Body of pancreas (tissue), 4 donors: ENCODE measurements around the gene ADAM10. TPM values are rescaled to one million over a fixed set of nuclear protein-coding genes. Genes with fewer than 3 reads are reported as not detected.
A peak's percentile ranks its signal among the peaks of the same experiment; 100 is the strongest.

Experiments used
- ATAC-seq: fragments of 150-250 bp; one replicate; pipeline ENCODE4 v1.9.1; 2016
- DNase-seq, 4 donors: peaks; one replicate each; pipeline ENCODE4 v3.0.0-alpha.2; 2019
- H3K27ac ChIP-seq, 4 donors: fragments of 200-600 bp; sonication (generic); 1 replicate in 3 of 4; 2 replicates in 1 of 4; pipeline versions ENCODE4 v1.5.1 to v1.6.1; 2016 to 2019; ENCODE audit warnings: mild to moderate bottlenecking in 1 of 4, mixed read lengths in 1 of 4, moderate library complexity in 1 of 4
- H3K27me3 ChIP-seq, 2 donors: fragments of 200-600 bp; sonication (generic); one replicate each; pipeline ENCODE4 v1.6.0; 2016; ENCODE audit warnings: mild to moderate bottlenecking in 1 of 2
- H3K36me3 ChIP-seq, 2 donors: fragments of 200-600 bp; sonication (generic); replicated peaks in 1 of 2; 2 replicates each; pipeline ENCODE4 v1.5.1; 2016; ENCODE audit warnings: low read depth in 2 of 2; ENCODE audit not compliant: insufficient read depth in 1 of 2
- H3K4me1 ChIP-seq: fragments of 200-600 bp; sonication (generic); one replicate; pipeline ENCODE4 v1.6.0; 2016
- H3K4me3 ChIP-seq, 2 donors: fragments of 200-600 bp; sonication (generic); 1 replicate in 1 of 2; 2 replicates in 1 of 2; pipeline ENCODE4 v1.5.1; 2016 to 2019
- H3K9me3 ChIP-seq, 3 donors: fragments of 200-600 bp; sonication (generic); 1 replicate in 2 of 3; 2 replicates in 1 of 3; pipeline ENCODE4 v1.5.1; 2016
- POLR2A ChIP-seq, 3 donors: fragments of 450-650 bp; IDR thresholded peaks; one replicate each; pipeline ENCODE4 v1.6.1; 2016; ENCODE audit warnings: antibody characterized with exemption in 3 of 3, mild to moderate bottlenecking in 2 of 3
- WGBS, 2 donors: methylation state at CpG; one replicate each; pipeline ENCODE4 v1.1.5; 2017; 5-methylcytosine and 5-hydroxymethylcytosine counted together
- intact Hi-C: fragments of 100-400 bp; cut with DNase I; formaldehyde crosslinking; loops from one replicate; pipeline ENCODE4 v1.15.1; 2023
- total RNA-seq, 2 donors: library from RNA; depleted of rRNA; stranded (reverse); fragments of >200 nt; gene quantifications; one replicate each; pipeline ENCODE4 v1.1.0, GENCODE V29; 2016
- TF ChIP-seq, protein P1 (sequence below), 7 experiments: fragments of 450-650 bp in 4 of 7; fragments of 200-600 bp in 3 of 7; sonication (generic) in 3 of 7; IDR thresholded peaks; one replicate each; pipeline ENCODE4 v1.5.1; 2016 to 2019; ENCODE audit warnings: antibody characterized with exemption in 7 of 7

The ADAM10 gene
- total RNA-seq, 2 donors from 2014 or later = 29.1 to 35.6 TPM

DNA sequence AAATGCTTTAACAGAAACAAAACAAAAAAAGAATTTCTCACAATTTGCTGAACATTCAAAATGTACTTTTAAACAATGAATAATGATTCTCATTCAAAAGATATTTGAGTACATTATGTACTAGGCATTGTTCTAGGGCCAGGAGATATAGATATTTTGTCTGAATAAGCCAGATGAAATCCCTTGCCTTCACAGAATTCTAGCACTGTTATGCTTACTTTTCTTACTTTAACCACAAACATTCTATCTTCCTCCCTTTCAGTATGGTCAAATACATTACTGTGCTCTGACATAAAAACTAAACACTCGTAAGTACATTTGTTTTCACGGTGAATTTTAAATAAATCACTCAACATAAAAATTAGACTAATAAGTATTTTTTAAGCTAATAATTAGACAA lies 116.7 kb downstream of the ADAM10 start:
- TF ChIP-seq POLR2A (IDR thresholded peaks at IDR 0.05) = no peak
- TF ChIP-seq, protein P1, sequence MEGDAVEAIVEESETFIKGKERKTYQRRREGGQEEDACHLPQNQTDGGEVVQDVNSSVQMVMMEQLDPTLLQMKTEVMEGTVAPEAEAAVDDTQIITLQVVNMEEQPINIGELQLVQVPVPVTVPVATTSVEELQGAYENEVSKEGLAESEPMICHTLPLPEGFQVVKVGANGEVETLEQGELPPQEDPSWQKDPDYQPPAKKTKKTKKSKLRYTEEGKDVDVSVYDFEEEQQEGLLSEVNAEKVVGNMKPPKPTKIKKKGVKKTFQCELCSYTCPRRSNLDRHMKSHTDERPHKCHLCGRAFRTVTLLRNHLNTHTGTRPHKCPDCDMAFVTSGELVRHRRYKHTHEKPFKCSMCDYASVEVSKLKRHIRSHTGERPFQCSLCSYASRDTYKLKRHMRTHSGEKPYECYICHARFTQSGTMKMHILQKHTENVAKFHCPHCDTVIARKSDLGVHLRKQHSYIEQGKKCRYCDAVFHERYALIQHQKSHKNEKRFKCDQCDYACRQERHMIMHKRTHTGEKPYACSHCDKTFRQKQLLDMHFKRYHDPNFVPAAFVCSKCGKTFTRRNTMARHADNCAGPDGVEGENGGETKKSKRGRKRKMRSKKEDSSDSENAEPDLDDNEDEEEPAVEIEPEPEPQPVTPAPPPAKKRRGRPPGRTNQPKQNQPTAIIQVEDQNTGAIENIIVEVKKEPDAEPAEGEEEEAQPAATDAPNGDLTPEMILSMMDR (IDR thresholded peaks at IDR 0.05) = no peak
- intact Hi-C loops = no loop called here
- DNase-seq (no peak), ATAC-seq (no peak)
- H3K9me3 ChIP-seq = no peaks in the 10 kb centered on the region
- peaks cover 17% of the 10 kb centered on the region for H3K4me1 ChIP-seq
- H3K4me3 ChIP-seq = no peak overlapping the region
- WGBS, 2 donors = 81 to 85% methylated on average over 2 of the region's 2 CpGs
- no peaks in the 10 kb centered on the region for H3K27me3 ChIP-seq
- no peaks in the 10 kb centered on the region for H3K36me3 ChIP-seq
- no peak overlapping the region for H3K27ac ChIP-seq

DNA sequence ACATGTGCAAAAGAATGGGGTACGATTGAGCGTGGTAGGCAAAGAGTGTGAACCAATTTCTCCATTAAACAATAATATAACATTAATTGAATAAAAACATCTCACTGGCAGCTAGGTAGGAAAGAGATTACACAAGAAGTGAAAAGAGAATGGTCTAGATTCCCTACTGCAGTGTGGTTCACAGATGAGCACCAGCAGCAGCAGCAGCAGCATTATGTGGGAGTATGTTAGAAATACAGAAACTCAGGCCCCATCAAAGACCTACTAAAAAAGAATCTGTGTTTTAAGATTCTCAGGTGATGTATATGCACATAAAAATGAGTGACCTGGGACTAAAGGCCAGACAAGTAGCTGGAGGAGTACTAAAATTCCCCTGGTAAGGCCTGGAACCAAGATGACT lies 118.2 kb downstream of the ADAM10 start:
- intact Hi-C loops = no loop called here
- whole genome bisulfite sequencing, 2 donors = 92 to 99% methylated on average over 2 of the region's 2 CpGs
- Histone ChIP-seq H3K4me3 (no peak overlapping the region), H3K36me3 (no peaks in the 10 kb centered on the region), H3K4me1 (peaks cover 19% of the 10 kb centered on the region), H3K9me3 (no peaks in the 10 kb centered on the region), H3K27ac (no peak overlapping the region), H3K27me3 (no peaks in the 10 kb centered on the region)
- TF ChIP-seq, protein P1 (IDR thresholded peaks at IDR 0.05) = no peak
- no peak for TF ChIP-seq POLR2A (IDR thresholded peaks at IDR 0.05)
- DNase-seq = no peak
- no peak for ATAC-seq

DNA sequence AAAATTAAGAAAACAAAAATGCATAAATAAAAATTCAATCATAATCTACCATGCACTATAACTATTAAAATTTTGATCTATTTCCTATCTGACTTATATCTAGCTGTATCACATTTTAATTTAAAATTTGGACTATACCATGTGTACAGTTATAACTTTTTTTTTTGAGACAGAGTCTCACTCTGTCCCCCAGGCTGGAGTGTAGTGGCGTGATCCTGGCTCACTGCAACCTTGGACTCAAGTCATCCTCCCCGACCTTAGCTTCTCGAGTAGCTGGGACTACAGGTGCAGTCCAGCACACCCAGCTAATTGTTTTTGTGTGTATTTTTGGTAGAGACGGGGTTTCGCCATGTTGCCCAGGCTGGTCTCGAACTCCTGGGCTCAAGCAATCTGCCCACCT lies 119.9 kb downstream of the ADAM10 start:
- H3K27ac ChIP-seq = peak overlapping the region in 1 of 4 donors; percentile 65
- intact Hi-C loops = no loop called here

DNA sequence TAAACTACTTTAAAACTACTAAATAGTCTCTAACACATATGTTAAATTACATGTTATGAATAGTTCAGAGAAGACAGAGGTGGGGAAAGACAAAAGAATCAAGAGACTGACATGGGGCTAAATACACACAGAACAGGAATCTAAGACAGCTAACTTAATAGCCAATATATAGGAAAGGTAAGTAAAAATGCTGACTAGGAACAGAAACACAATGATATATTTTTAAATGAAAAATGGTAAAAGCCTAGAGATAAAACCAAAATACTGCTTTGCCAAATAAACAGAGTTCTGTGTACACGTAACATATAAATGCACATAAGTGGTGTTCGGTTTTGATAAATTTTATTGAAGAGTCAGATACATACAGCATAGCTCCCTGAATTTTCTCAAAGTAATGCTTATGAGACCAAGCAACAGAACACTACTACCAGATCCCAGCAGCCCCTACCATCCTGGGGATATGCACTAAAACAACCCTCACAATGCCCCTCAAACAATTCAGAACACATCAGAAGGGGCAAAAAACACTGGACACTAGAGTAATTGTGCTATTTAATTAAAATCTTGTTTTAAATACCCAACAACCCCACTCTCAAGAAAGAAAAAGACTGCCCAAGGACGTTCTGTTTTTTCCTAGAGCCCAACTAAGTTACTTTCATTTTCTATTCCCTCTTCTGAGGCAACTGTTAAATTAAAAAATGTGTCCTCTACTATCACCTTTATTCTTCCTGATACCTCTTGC lies 121.1 kb downstream of the ADAM10 start:
- ATAC-seq (no peak), DNase-seq (no peak)
- no peaks in the 10 kb centered on the region for H3K27me3 ChIP-seq
- 48 to 57% methylated on average over 3 of the region's 3 CpGs for WGBS, 2 donors
- peaks cover 19% of the 10 kb centered on the region for H3K4me1 ChIP-seq
- peak overlapping the region; percentile 17 to 66 (median 60) for H3K27ac ChIP-seq
- no peak for TF ChIP-seq POLR2A (IDR thresholded peaks at IDR 0.05)
- TF ChIP-seq, protein P1 (IDR thresholded peaks at IDR 0.05) = no peak
- no peaks in the 10 kb centered on the region for H3K9me3 ChIP-seq
- no peak overlapping the region for H3K4me3 ChIP-seq
- intact Hi-C loops = no loop called here
- H3K36me3 ChIP-seq = no peaks in the 10 kb centered on the region

More for the DNA sequence above, 119.9 kb downstream of the ADAM10 start:
- TF ChIP-seq, protein P1 (IDR thresholded peaks at IDR 0.05) = no peak
- Histone ChIP-seq H3K9me3 (no peaks in the 10 kb centered on the region), H3K36me3 (no peaks in the 10 kb centered on the region), H3K27me3 (no peaks in the 10 kb centered on the region), H3K4me1 (peaks cover 19% of the 10 kb centered on the region), H3K4me3 (no peak overlapping the region)
- ATAC-seq = no peak
- 84 to 92% methylated on average over 6 of the region's 6 CpGs for WGBS, 2 donors
- no peak for DNase-seq

DNA sequence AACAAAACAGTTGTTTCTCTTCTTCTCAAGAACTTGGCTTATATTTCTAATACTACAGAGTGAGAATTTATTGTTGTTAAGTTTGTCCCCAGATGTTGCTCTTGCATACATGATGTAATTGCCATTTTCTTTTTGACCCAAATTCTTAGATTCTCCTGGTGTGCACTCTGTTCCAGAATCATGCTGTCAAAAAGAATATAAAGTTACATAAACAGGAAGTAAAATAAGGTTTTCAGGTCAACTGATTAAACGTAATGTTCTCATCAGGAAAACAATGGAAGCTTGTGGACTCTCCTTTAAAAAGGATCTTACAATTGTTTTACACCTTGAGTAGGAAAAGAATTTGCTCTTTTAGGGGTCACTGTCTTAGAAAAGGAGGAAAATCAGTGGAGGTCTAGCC lies 121.8 kb downstream of the ADAM10 start:
- no peak for DNase-seq
- TF ChIP-seq, protein P1 (IDR thresholded peaks at IDR 0.05) = no peak
- no peaks in the 10 kb centered on the region for H3K27me3 ChIP-seq
- ATAC-seq = peak; percentile 45
- H3K4me3 ChIP-seq = no peak overlapping the region
- H3K9me3 ChIP-seq = no peaks in the 10 kb centered on the region
- H3K36me3 ChIP-seq = no peaks in the 10 kb centered on the region
- peaks cover 19% of the 10 kb centered on the region for H3K4me1 ChIP-seq
- WGBS, 2 donors = 15 to 29% methylated on average over 1 of the region's 1 CpG
- intact Hi-C loops = no loop called here
- H3K27ac ChIP-seq = peak overlapping the region in 3 of 4 donors; percentile 55 to 66 (median 65)
